HEK293T (cell line): ENCODE data around the gene GJB4.

Source experiments
- BHLHE40 ChIP-seq: fragments of 450-650 bp; IDR thresholded peaks from 2 replicates; pipeline ENCODE4 v1.6.1; 2016; ENCODE audit warnings: mild to moderate bottlenecking, moderate library complexity, borderline replicate concordance
- ELF4 ChIP-seq: fragments of 450-650 bp; IDR thresholded peaks from 2 replicates; pipeline ENCODE4 v1.6.1; 2017; ENCODE audit warnings: antibody characterized with exemption
- FOXA1 ChIP-seq: fragments of 450-650 bp; IDR thresholded peaks from 2 replicates; pipeline ENCODE4 v1.6.1; 2016; ENCODE audit warnings: mild to moderate bottlenecking
- FOXM1 ChIP-seq: fragments of 450-650 bp; IDR thresholded peaks from 2 replicates; pipeline ENCODE4 v1.6.1; 2017; ENCODE audit warnings: mild to moderate bottlenecking, borderline replicate concordance
- HDGF ChIP-seq: fragments of 450-650 bp; IDR thresholded peaks from 2 replicates; pipeline ENCODE4 v1.6.1; 2017; ENCODE audit warnings: antibody characterized with exemption, borderline replicate concordance
- LEF1 ChIP-seq: fragments of 450-650 bp; IDR thresholded peaks from 2 replicates; pipeline ENCODE4 v1.6.1; 2017; ENCODE audit warnings: mild to moderate bottlenecking, borderline replicate concordance
- SP1 ChIP-seq: fragments of 450-650 bp; IDR thresholded peaks from 2 replicates; pipeline ENCODE4 v1.6.1; 2017
- SUZ12 ChIP-seq: fragments of 450-650 bp; IDR thresholded peaks from 2 replicates; pipeline ENCODE4 v1.6.1; 2016; ENCODE audit warnings: mild to moderate bottlenecking
- ZNF384 ChIP-seq: fragments of 450-650 bp; IDR thresholded peaks from 2 replicates; pipeline ENCODE4 v1.6.1; 2016
- TF ChIP-seq, protein P1 (sequence below): fragments of 450-650 bp; IDR thresholded peaks from 2 replicates; pipeline ENCODE4 v1.6.1; 2016

DNA sequence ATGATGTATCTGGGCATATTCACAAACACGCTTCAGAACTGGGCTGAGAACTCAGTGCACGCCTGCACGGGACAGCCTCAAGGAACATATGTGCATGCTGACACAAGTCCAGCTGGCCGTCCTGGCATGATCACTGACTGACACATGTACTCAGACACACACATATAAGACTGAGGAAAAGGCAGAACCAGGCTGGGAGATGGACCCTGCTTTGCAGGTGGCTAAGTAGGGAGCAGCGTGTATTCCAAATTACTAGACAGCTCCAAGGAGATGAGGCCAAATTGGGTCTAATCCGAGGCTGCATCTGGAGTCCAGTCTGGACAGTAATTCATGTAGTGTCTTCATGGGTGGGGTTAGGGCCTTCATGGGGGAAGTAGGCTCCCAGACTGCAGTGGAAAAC, 46.1 kb upstream of the GJB4 start:
- TF ChIP-seq BHLHE40 (no peak), SUZ12 (no peak), LEF1 (no peak), SP1 (no peak), FOXM1 (no peak), HDGF (no peak), ELF4 (no peak), ZNF384 (no peak), FOXA1 (no peak)
- TF ChIP-seq, protein P1, sequence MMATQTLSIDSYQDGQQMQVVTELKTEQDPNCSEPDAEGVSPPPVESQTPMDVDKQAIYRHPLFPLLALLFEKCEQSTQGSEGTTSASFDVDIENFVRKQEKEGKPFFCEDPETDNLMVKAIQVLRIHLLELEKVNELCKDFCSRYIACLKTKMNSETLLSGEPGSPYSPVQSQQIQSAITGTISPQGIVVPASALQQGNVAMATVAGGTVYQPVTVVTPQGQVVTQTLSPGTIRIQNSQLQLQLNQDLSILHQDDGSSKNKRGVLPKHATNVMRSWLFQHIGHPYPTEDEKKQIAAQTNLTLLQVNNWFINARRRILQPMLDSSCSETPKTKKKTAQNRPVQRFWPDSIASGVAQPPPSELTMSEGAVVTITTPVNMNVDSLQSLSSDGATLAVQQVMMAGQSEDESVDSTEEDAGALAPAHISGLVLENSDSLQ: no peak
